Measurements from ENCODE around the gene MIF4GD. TPM values are rescaled to one million over a fixed set of nuclear protein-coding genes. Genes with fewer than 3 reads are reported as not detected.
A peak's percentile ranks its signal among the peaks of the same experiment; 100 is the strongest.
"Not testable (repeated sequence)": the region's sequence is repeated elsewhere in the genome, so short reads cannot be mapped to it uniquely, and the experiment has no call there.

The MIF4GD gene
- total RNA-seq, 1 donor from 2014 or later, result 12.8 TPM

DNA sequence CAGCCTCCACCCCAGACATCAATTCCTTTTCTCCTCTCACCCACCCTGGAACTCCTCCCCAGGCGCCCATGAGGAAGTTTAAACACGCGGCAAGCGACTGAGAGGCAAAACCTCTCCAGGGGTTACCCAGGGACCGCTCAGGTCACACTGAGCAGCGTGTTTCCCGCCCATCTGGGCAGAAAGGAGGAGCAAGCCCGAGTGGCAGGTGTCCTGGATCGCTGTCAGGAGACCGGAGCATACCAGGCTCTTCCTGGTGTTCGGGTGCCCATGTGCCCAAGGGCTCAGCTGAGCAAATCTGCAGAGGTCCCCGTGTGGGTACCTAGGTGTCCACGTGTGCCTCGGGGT is 17.7 kb upstream of the MIF4GD start:
- H3K4me3 Mint-ChIP-seq (ENCODE audit: unreplicated experiment), result peak overlapping the region; percentile 94
- H3K27me3 Mint-ChIP-seq (ENCODE audit: unreplicated experiment), result peaks cover 3% of the 10 kb centered on the region
- TF ChIP-seq, protein P1, sequence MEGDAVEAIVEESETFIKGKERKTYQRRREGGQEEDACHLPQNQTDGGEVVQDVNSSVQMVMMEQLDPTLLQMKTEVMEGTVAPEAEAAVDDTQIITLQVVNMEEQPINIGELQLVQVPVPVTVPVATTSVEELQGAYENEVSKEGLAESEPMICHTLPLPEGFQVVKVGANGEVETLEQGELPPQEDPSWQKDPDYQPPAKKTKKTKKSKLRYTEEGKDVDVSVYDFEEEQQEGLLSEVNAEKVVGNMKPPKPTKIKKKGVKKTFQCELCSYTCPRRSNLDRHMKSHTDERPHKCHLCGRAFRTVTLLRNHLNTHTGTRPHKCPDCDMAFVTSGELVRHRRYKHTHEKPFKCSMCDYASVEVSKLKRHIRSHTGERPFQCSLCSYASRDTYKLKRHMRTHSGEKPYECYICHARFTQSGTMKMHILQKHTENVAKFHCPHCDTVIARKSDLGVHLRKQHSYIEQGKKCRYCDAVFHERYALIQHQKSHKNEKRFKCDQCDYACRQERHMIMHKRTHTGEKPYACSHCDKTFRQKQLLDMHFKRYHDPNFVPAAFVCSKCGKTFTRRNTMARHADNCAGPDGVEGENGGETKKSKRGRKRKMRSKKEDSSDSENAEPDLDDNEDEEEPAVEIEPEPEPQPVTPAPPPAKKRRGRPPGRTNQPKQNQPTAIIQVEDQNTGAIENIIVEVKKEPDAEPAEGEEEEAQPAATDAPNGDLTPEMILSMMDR (IDR thresholded peaks at IDR 0.05; ENCODE audit: partially characterized antibody, unreplicated experiment), result no peak
- H3K36me3 Mint-ChIP-seq (ENCODE audit: unreplicated experiment), result no peaks in the 10 kb centered on the region
- peaks cover 2% of the 10 kb centered on the region for H3K4me1 Mint-ChIP-seq (ENCODE audit: low read depth, unreplicated experiment)
- no peak overlapping the region for H3K27ac Mint-ChIP-seq (ENCODE audit: unreplicated experiment)
- no peak for DNase-seq
- peaks cover 1% of the 10 kb centered on the region for H3K9me3 Mint-ChIP-seq (ENCODE audit: unreplicated experiment)

DNA sequence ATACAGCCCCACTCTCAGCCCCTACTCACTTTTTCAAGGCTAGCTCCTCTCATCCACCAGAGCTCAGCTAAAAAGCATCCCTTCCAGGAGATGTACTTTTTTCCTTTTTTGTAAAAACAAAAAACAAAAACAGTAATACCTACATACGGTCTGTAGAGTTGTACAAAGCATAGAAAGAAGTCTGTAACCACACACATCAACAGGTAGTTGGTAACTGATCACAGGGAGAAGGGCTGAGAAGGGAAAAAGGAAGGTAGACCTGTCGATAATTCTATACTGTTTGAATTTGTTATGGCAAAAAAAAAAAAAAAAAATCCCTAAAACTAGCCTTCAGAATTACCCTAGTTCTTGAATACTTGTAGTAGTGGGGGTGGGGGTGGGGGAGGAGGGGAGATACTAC is 17.3 kb upstream of the MIF4GD start:
- Mint-ChIP-seq H3K27me3 (ENCODE audit: unreplicated experiment) (peaks cover 3% of the 10 kb centered on the region), H3K4me1 (ENCODE audit: low read depth, unreplicated experiment) (peaks cover 2% of the 10 kb centered on the region), H3K36me3 (ENCODE audit: unreplicated experiment) (no peaks in the 10 kb centered on the region), H3K9me3 (ENCODE audit: unreplicated experiment) (peaks cover 1% of the 10 kb centered on the region), H3K27ac (ENCODE audit: unreplicated experiment) (no peak overlapping the region), H3K4me3 (ENCODE audit: unreplicated experiment) (peak overlapping the region; percentile 94)
- TF ChIP-seq, protein P1 (IDR thresholded peaks at IDR 0.05; ENCODE audit: partially characterized antibody, unreplicated experiment), result no peak
- no peak for DNase-seq

DNA sequence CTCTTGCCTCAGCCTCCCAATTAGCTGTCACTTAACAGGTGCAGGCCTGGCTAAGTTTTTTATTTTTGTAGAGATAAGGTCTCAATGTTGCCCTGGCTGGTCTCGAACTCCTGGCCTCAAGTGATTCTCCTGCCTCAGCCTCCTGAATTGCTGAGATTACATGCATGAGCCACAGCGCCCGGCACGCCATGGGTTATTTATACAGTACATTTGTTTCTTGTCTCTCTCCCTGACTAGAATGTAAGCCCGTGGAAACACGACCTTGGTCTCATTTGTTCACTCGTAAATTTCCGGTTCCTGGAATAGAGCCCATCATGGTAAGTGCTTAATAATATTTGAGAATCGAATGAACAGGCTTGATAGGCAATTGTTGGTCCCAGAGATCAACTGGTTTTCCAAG is 16.2 kb upstream of the MIF4GD start:
- DNase-seq, result no peak
- Mint-ChIP-seq H3K9me3 (ENCODE audit: unreplicated experiment) (peaks cover 1% of the 10 kb centered on the region), H3K27ac (ENCODE audit: unreplicated experiment) (no peak overlapping the region), H3K36me3 (ENCODE audit: unreplicated experiment) (no peaks in the 10 kb centered on the region), H3K4me3 (ENCODE audit: unreplicated experiment) (no peak overlapping the region), H3K27me3 (ENCODE audit: unreplicated experiment) (peaks cover 3% of the 10 kb centered on the region), H3K4me1 (ENCODE audit: low read depth, unreplicated experiment) (peaks cover 2% of the 10 kb centered on the region)
- TF ChIP-seq, protein P1 (IDR thresholded peaks at IDR 0.05; ENCODE audit: partially characterized antibody, unreplicated experiment), result no peak

DNA sequence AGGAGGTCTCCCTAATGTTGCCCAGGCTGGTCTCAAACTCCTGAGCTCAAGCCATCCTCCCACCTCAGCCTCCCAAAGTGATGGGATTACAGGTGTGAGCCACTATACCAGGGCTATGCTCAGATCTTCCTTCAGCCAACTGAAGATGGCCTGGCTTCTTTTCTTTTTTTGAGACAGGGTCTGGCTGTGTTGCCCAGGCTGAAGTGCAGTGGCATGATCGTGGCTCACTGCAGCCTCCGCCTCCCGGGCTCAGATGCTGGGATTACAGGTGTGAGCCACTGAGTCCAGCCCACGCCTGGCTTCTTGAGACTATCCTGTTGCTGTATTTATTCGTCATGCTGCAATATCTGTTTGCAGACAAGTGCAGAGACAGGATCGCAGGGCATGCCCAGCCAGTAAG is 14.1 kb upstream of the MIF4GD start:
- TF ChIP-seq, protein P1 (IDR thresholded peaks at IDR 0.05; ENCODE audit: partially characterized antibody, unreplicated experiment), result no peak
- no peak for DNase-seq
- H3K36me3 Mint-ChIP-seq (ENCODE audit: unreplicated experiment), result no peaks in the 10 kb centered on the region
- H3K27ac Mint-ChIP-seq (ENCODE audit: unreplicated experiment), result no peak overlapping the region
- H3K4me3 Mint-ChIP-seq (ENCODE audit: unreplicated experiment), result no peak overlapping the region
- peaks cover 1% of the 10 kb centered on the region for H3K9me3 Mint-ChIP-seq (ENCODE audit: unreplicated experiment)
- peaks cover 2% of the 10 kb centered on the region for H3K4me1 Mint-ChIP-seq (ENCODE audit: low read depth, unreplicated experiment)
- peaks cover 3% of the 10 kb centered on the region for H3K27me3 Mint-ChIP-seq (ENCODE audit: unreplicated experiment)

DNA sequence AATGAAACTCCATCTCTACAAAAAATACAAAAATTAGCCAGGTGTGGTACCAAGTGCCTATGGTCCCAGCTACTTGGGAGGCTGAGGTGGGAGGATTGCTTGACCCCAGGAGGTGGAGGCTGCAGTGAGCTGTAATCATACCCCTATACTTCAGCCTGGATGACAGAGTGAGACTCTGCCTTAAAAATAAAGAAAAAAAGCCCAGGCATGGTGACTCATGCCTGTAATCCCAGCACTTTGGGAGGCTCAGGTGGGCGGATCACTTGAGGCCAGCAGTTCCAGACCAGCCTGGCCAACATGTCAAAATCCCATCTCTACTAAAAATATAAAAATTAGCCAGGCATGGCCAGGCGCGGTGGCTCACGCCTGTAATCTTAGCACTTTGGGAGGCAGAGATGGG is 9.2 kb upstream of the MIF4GD start:
- not testable (repeated sequence) for H3K36me3 Mint-ChIP-seq (ENCODE audit: unreplicated experiment); DNase-seq; H3K27me3 Mint-ChIP-seq (ENCODE audit: unreplicated experiment); H3K27ac Mint-ChIP-seq (ENCODE audit: unreplicated experiment); H3K4me1 Mint-ChIP-seq (ENCODE audit: low read depth, unreplicated experiment); H3K4me3 Mint-ChIP-seq (ENCODE audit: unreplicated experiment); H3K9me3 Mint-ChIP-seq (ENCODE audit: unreplicated experiment)

DNA sequence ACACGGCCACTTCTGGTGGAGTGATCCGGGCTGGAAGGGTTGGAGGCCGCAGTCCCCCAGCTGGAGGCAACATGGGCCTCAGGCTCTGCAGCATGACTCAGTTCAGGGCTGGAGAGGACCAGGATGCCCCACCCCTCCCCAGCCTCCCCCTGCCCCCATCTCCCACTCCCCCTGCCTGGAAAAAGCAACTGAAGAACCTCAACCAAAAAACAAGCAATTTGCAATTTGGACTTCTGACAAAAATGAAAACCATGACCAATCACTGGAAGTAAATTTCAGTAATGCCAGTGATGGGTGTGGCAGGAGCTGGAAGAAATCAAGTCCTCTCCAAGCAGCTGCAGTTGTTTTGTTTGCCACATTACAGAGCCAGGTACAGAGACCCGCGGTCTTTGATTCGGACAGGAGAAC is 6.6 kb upstream of the MIF4GD start:
- Mint-ChIP-seq H3K27me3 (ENCODE audit: unreplicated experiment) (peaks cover 2% of the 10 kb centered on the region), H3K27ac (ENCODE audit: unreplicated experiment) (no peak overlapping the region), H3K4me3 (ENCODE audit: unreplicated experiment) (no peak overlapping the region), H3K9me3 (ENCODE audit: unreplicated experiment) (no peaks in the 10 kb centered on the region), H3K36me3 (ENCODE audit: unreplicated experiment) (no peaks in the 10 kb centered on the region), H3K4me1 (ENCODE audit: low read depth, unreplicated experiment) (no peaks in the 10 kb centered on the region)
- no peak for DNase-seq
- TF ChIP-seq, protein P1 (IDR thresholded peaks at IDR 0.05; ENCODE audit: partially characterized antibody, unreplicated experiment), result no peak

All from glutamatergic neuron (in vitro differentiated cells).